GM23248 (cell line): Measurements from ENCODE around the gene IGF2. TPM values are rescaled to one million over a fixed set of nuclear protein-coding genes. Genes with fewer than 3 reads are reported as not detected.

ENCODE experiments used
- DNase-seq: peaks from one replicate; pipeline ENCODE4 v3.0.0-alpha.2; 2015
- H2AFZ ChIP-seq: fragments of 200-600 bp; sonication (generic); 2 replicates; pipeline ENCODE4 v1.6.1; 2016; ENCODE audit warnings: antibody characterized with exemption
- H3F3A ChIP-seq: fragments of 200-600 bp; sonication (generic); 2 replicates; pipeline ENCODE4 v1.6.1; 2016; ENCODE audit warnings: mild to moderate bottlenecking, antibody characterized with exemption, mixed run types; ENCODE audit not compliant: insufficient read depth
- H3K27ac ChIP-seq: fragments of 200-600 bp; sonication (generic); 2 replicates; pipeline ENCODE4 v1.5.1; 2016; ENCODE audit warnings: mild to moderate bottlenecking
- H3K27me3 ChIP-seq: fragments of 200-600 bp; sonication (generic); replicated peaks from 2 replicates; pipeline ENCODE4 v1.6.1; 2016; ENCODE audit warnings: mild to moderate bottlenecking; ENCODE audit not compliant: insufficient read depth
- H3K36me3 ChIP-seq: fragments of 200-600 bp; sonication (generic); 2 replicates; pipeline ENCODE4 v1.6.1; 2016; ENCODE audit warnings: low read depth, mild to moderate bottlenecking
- H3K4me1 ChIP-seq: fragments of 200-600 bp; sonication (generic); 2 replicates; pipeline ENCODE4 v1.6.1; 2016; ENCODE audit warnings: mild to moderate bottlenecking; ENCODE audit not compliant: insufficient read depth
- H3K4me2 ChIP-seq: fragments of 200-600 bp; sonication (generic); one replicate; pipeline ENCODE4 v1.6.1; 2016; ENCODE audit warnings: mild to moderate bottlenecking; ENCODE audit not compliant: unreplicated experiment
- H3K4me3 ChIP-seq: fragments of 200-600 bp; sonication (generic); 2 replicates; pipeline ENCODE4 v1.5.1; 2016; ENCODE audit warnings: mild to moderate bottlenecking
- H3K79me2 ChIP-seq: fragments of 200-600 bp; sonication (generic); 2 replicates; pipeline ENCODE4 v1.6.1; 2016; ENCODE audit warnings: mild to moderate bottlenecking; ENCODE audit not compliant: insufficient read depth
- H3K9ac ChIP-seq: fragments of 200-600 bp; sonication (generic); 2 replicates; pipeline ENCODE4 v1.6.1; 2016; ENCODE audit warnings: mild to moderate bottlenecking
- H3K9me2 ChIP-seq: fragments of 200-600 bp; sonication (generic); 2 replicates; pipeline ENCODE4 v1.6.1; 2016; ENCODE audit warnings: mixed run types, mild to moderate bottlenecking, moderate library complexity; ENCODE audit not compliant: insufficient read depth
- H3K9me3 ChIP-seq: fragments of 200-600 bp; sonication (generic); one replicate; pipeline ENCODE4 v1.6.1; 2017; ENCODE audit warnings: low read depth
- H4K20me1 ChIP-seq: fragments of 200-600 bp; sonication (generic); 2 replicates; pipeline ENCODE4 v1.6.0; 2016; ENCODE audit not compliant: insufficient read depth
- EZH2 ChIP-seq: fragments of 200-600 bp; sonication (generic); IDR thresholded peaks from 2 replicates; pipeline ENCODE4 v1.6.1; 2018; ENCODE audit warnings: antibody characterized with exemption, mild to moderate bottlenecking; ENCODE audit not compliant: insufficient read depth, poor library complexity, severe bottlenecking
- EZH2phosphoT487 ChIP-seq: fragments of 200-600 bp; sonication (generic); IDR thresholded peaks from 2 replicates; pipeline ENCODE4 v1.6.1; 2018; ENCODE audit warnings: antibody characterized with exemption, moderate library complexity, mild to moderate bottlenecking, low read depth; ENCODE audit not compliant: insufficient read depth
- WGBS, 2 experiments: methylation state at CpG; one replicate each; pipeline ENCODE4 v1.1.6; 2015 to 2017; ENCODE audit warnings: low lambda C conversion rate in 2 of 2, low coverage in 1 of 2; ENCODE audit errors: missing lambda C conversion rate in 2 of 2; 5-methylcytosine and 5-hydroxymethylcytosine counted together
- in situ Hi-C: fragments of 300-500 bp; cut with MboI; formaldehyde crosslinking; loops from 2 replicates; pipeline ENCODE4 v1.15.0; 2020
- polyA plus RNA-seq: library from polyadenylated mRNA; unstranded; fragments of >200 nt; fragmentation: Nextera tagmentation; extraction: Ambion mirVana; gene quantifications from 2 replicates; pipeline ENCODE4 v1.2.1, GENCODE V29; 2016
- total RNA-seq: library from RNA; depleted of rRNA; stranded (reverse); fragments of >200 nt; shearing (Covaris generic); gene quantifications from 2 replicates; pipeline ENCODE4 v1.2.3, GENCODE V29; 2014

Gene IGF2
- total and polyA plus RNA-seq, 2 experiments from 2014 or later = 0.06 TPM; not detected in 1

GRCh38 chr11:2177076-2177475 is 37.9 kb upstream of the IGF2 start:
- no peak overlapping the region for H2AFZ ChIP-seq
- H3K9me2 ChIP-seq = no peaks in the 10 kb centered on the region
- H3K27me3 ChIP-seq = peaks cover 7% of the 10 kb centered on the region; the same call in 1 of the 2 replicates
- no peak overlapping the region for H3K9ac ChIP-seq
- TF ChIP-seq EZH2phosphoT487 = no peak
- no peak for TF ChIP-seq EZH2
- H3K4me2 ChIP-seq = no peak overlapping the region
- WGBS, 2 experiments = 20 to 21% methylated on average over 17 to 18 of the region's 18 CpGs
- H3F3A ChIP-seq = no peaks in the 10 kb centered on the region
- no peaks in the 10 kb centered on the region for H3K9me3 ChIP-seq
- peak; percentile 18 for DNase-seq
- H3K79me2 ChIP-seq = no peaks in the 10 kb centered on the region
- in situ Hi-C loops = loop anchor here (25.0 kb wide), 2 partner anchors 110 to 710 kb away; partner anchors contain the start of gene CDKN1C
- no peak overlapping the region for H3K4me3 ChIP-seq
- H3K4me1 ChIP-seq = peaks cover 11% of the 10 kb centered on the region; the same call in 1 of the 2 replicates
- H3K27ac ChIP-seq = no peak overlapping the region
- no peaks in the 10 kb centered on the region for H4K20me1 ChIP-seq
- no peaks in the 10 kb centered on the region for H3K36me3 ChIP-seq

DNA sequence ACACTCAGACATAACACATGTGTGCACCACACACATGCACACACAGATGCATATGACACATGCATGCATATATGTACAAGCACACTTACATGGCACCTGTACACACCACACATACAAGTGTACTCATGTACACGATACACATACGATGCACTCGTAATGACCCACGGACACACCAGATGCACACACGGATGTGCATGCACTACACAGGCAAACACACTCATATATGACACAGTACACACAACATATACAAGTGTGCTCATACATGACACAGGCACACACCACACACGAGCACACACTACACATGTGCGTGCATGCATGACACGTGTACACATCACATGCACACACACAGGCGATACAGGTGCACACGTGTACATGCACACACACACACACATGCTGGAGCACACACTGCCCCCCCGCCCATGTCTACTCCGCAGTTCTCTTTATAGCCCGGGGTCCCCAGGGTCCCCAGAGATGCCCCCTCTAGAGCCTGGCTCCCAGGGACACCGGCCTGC is 37.3 kb upstream of the IGF2 start:
- WGBS, 2 experiments = 82 to 84% methylated on average over 14 of the region's 14 CpGs
- Histone ChIP-seq H3F3A (no peaks in the 10 kb centered on the region), H3K9me3 (no peaks in the 10 kb centered on the region), H4K20me1 (no peaks in the 10 kb centered on the region), H3K9ac (no peak overlapping the region), H2AFZ (no peak overlapping the region), H3K79me2 (no peaks in the 10 kb centered on the region), H3K27ac (no peak overlapping the region), H3K4me1 (peaks cover 11% of the 10 kb centered on the region; the same call in 1 of the 2 replicates), H3K27me3 (peaks cover 4% of the 10 kb centered on the region; the same call in 1 of the 2 replicates), H3K9me2 (no peaks in the 10 kb centered on the region), H3K4me3 (no peak overlapping the region), H3K4me2 (no peak overlapping the region), H3K36me3 (no peaks in the 10 kb centered on the region)
- no peak for DNase-seq
- TF ChIP-seq EZH2phosphoT487 = no peak
- TF ChIP-seq EZH2 = no peak
- in situ Hi-C loops = loop anchor here (25.0 kb wide), 2 partner anchors 111 to 711 kb away; partner anchors contain the start of gene CDKN1C

DNA sequence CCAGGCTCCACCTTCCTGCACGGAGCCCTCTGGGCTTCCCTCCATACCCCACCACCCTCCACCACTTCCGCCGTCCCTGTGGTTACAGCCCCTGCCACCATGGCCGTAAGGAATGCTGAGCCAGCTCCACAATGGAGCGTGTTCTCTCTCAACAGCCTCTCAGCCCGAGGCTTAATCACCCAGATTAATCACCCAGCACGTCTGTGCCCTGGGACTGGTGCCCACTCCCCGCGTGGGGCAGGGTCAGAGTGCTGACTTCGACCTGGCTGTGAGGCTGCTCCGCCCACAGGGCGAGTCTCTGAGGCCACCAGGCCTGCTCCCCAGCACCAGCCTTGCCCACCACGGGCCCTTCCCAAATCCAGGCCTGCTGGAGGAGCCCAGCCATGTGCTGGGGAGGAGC is 36.5 kb upstream of the IGF2 start:
- TF ChIP-seq EZH2 (no peak), EZH2phosphoT487 (no peak)
- Histone ChIP-seq H3K4me1 (peaks cover 11% of the 10 kb centered on the region; the same call in 1 of the 2 replicates), H3K27ac (no peak overlapping the region), H3K79me2 (no peaks in the 10 kb centered on the region), H4K20me1 (no peaks in the 10 kb centered on the region), H2AFZ (no peak overlapping the region), H3K36me3 (no peaks in the 10 kb centered on the region), H3K9me2 (no peaks in the 10 kb centered on the region), H3F3A (no peaks in the 10 kb centered on the region), H3K9me3 (no peaks in the 10 kb centered on the region), H3K4me2 (no peak overlapping the region), H3K27me3 (peaks cover 3% of the 10 kb centered on the region; the same call in 1 of the 2 replicates), H3K9ac (no peak overlapping the region), H3K4me3 (no peak overlapping the region)
- peak; percentile 84 for DNase-seq
- 34 to 38% methylated on average over 12 to 13 of the region's 13 CpGs for WGBS, 2 experiments
- in situ Hi-C loops = loop anchor here (25.0 kb wide), 2 partner anchors 112 to 712 kb away; partner anchors contain the start of gene CDKN1C

- no peak overlapping the region for H3K4me2 ChIP-seq
- in situ Hi-C loops = loop anchor here (25.0 kb wide), 2 partner anchors 312 to 462 kb away; partner anchors contain the start of gene LSP1
- WGBS, 2 experiments = 61 to 73% methylated on average over 8 to 11 of the region's 11 CpGs
Observed at GRCh38 chr11:2174361-2174760, 35.2 kb upstream of the IGF2 start.

More at GRCh38 chr11:2174361-2174760, 35.2 kb upstream of the IGF2 start:
- no peaks in the 10 kb centered on the region for H3F3A ChIP-seq
- no peak overlapping the region for H3K4me3 ChIP-seq
- H3K9me2 ChIP-seq = no peaks in the 10 kb centered on the region
- no peak for DNase-seq
- H3K27ac ChIP-seq = no peak overlapping the region
- peaks cover 3% of the 10 kb centered on the region; the same call in 1 of the 2 replicates for H3K27me3 ChIP-seq
- H3K36me3 ChIP-seq = no peaks in the 10 kb centered on the region
- H3K79me2 ChIP-seq = no peaks in the 10 kb centered on the region
- H3K4me1 ChIP-seq = peaks cover 11% of the 10 kb centered on the region; the same call in 1 of the 2 replicates
- no peaks in the 10 kb centered on the region for H3K9me3 ChIP-seq
- no peak overlapping the region for H2AFZ ChIP-seq
- no peaks in the 10 kb centered on the region for H4K20me1 ChIP-seq
- no peak for TF ChIP-seq EZH2phosphoT487
- no peak for TF ChIP-seq EZH2
- no peak overlapping the region for H3K9ac ChIP-seq
